Stimulated activated CD8-positive, alpha-beta memory T cell treated with anti-CD3 and anti-CD28 coated beads, Interleukin-15, amount 100 ng/mL, for 1 hour (primary cell): Measurements from ENCODE around the gene ZNF575.
"Not testable (repeated sequence)": the region's sequence is repeated elsewhere in the genome, so short reads cannot be mapped to it uniquely, and the experiment has no call there.

ENCODE experiments used
- DNase-seq: peaks from one replicate; pipeline ENCODE4 v3.0.0-alpha.2; 2020; ENCODE audit warnings: low read depth

The ZNF575 gene

GRCh38 chr19:43544077-43544476, 11.1 kb downstream of the ZNF575 start:
- DNase-seq: no peak

GRCh38 chr19:43545276-43545675, 12.3 kb downstream of the ZNF575 start:
- no peak for DNase-seq

- no peak for DNase-seq
Observed at GRCh38 chr19:43545981-43546380, 13.0 kb downstream of the ZNF575 start.

GRCh38 chr19:43546581-43546980, 13.6 kb downstream of the ZNF575 start:
- no peak for DNase-seq

GRCh38 chr19:43547926-43548325, 14.9 kb downstream of the ZNF575 start:
- DNase-seq: not testable (repeated sequence)

GRCh38 chr19:43548706-43549105, 15.7 kb downstream of the ZNF575 start:
- no peak for DNase-seq

GRCh38 chr19:43551399-43552197, 18.6 kb downstream of the ZNF575 start:
- no peak for DNase-seq

GRCh38 chr19:43552198-43552450, 19.1 kb downstream of the ZNF575 start:
- DNase-seq: no peak

GRCh38 chr19:43552616-43553015, 19.6 kb downstream of the ZNF575 start:
- no peak for DNase-seq

- DNase-seq: no peak
Observed at GRCh38 chr19:43553656-43554055, 20.7 kb downstream of the ZNF575 start.

GRCh38 chr19:43554317-43554895, 21.4 kb downstream of the ZNF575 start:
- no peak for DNase-seq

GRCh38 chr19:43555185-43555770, 22.3 kb downstream of the ZNF575 start:
- DNase-seq: peak; percentile 79

GRCh38 chr19:43560687-43561086, 27.7 kb downstream of the ZNF575 start:
- no peak for DNase-seq

GRCh38 chr19:43561139-43561970, 28.4 kb downstream of the ZNF575 start:
- no peak for DNase-seq

GRCh38 chr19:43562226-43562697, 29.3 kb downstream of the ZNF575 start:
- DNase-seq: no peak

- DNase-seq: peak; percentile 43
Observed at GRCh38 chr19:43562698-43563241, 29.8 kb downstream of the ZNF575 start.

- DNase-seq: no peak
Observed at GRCh38 chr19:43563816-43564457, 30.9 kb downstream of the ZNF575 start.

GRCh38 chr19:43564800-43565199, 31.8 kb downstream of the ZNF575 start:
- DNase-seq: no peak

GRCh38 chr19:43569657-43570056, 36.7 kb downstream of the ZNF575 start:
- no peak for DNase-seq

GRCh38 chr19:43570174-43570791, 37.3 kb downstream of the ZNF575 start:
- no peak for DNase-seq

GRCh38 chr19:43572171-43572588, 39.2 kb downstream of the ZNF575 start:
- DNase-seq: no peak
